ENCODE results near the gene IFT27. TPM values are rescaled to one million over a fixed set of nuclear protein-coding genes. Genes with fewer than 3 reads are reported as not detected.

Gene IFT27
- total RNA-seq (2014; rRNA removed; shearing (Covaris generic)), result 22.6 and 33.4 TPM in 2 replicates

- Histone ChIP-seq H3K36me3 (no peaks in the 10 kb centered on the region), H3K27me3 (replicated peaks) (no peaks in the 10 kb centered on the region), H3K9me3 (replicated peaks) (no peaks in the 10 kb centered on the region), H3K4me1 (replicated peaks) (peaks cover 12% of the 10 kb centered on the region), H3K4me3 (peak within 1 kb of the TSS; percentile 45), H3K27ac (no peak within 1 kb of the TSS)
- peak; percentile 99 for DNase-seq (ENCODE audit: low read depth in 1 of 2, low spot score in 2 of 2)
Measured at GRCh38 chr22:36775964-36776669, at the start of gene IFT27. Gene IFT27 (minus strand): TSS chr22:36776119. CDS start chr22:36775707, 412 bp downstream.

GRCh38 chr22:36824655-36825054, 48.7 kb upstream of the IFT27 start:
- Histone ChIP-seq H3K4me3 (no peak overlapping the region), H3K27me3 (replicated peaks) (peaks cover 21% of the 10 kb centered on the region), H3K36me3 (no peaks in the 10 kb centered on the region), H3K9me3 (replicated peaks) (no peaks in the 10 kb centered on the region), H3K27ac (no peak overlapping the region), H3K4me1 (replicated peaks) (no peaks in the 10 kb centered on the region)
- DNase-seq (ENCODE audit: low read depth in 1 of 2, low spot score in 2 of 2), result no peak

GRCh38 chr22:36823186-36823839, 47.4 kb upstream of the IFT27 start:
- DNase-seq (ENCODE audit: low read depth in 1 of 2, low spot score in 2 of 2), result no peak
- H3K4me3 ChIP-seq, result no peak overlapping the region
- no peaks in the 10 kb centered on the region for H3K36me3 ChIP-seq
- no peak overlapping the region for H3K27ac ChIP-seq
- H3K27me3 ChIP-seq (replicated peaks), result peaks cover 32% of the 10 kb centered on the region
- no peaks in the 10 kb centered on the region for H3K9me3 ChIP-seq (replicated peaks)
- no peaks in the 10 kb centered on the region for H3K4me1 ChIP-seq (replicated peaks)

- no peaks in the 10 kb centered on the region for H3K9me3 ChIP-seq (replicated peaks)
- H3K36me3 ChIP-seq, result no peaks in the 10 kb centered on the region
- H3K27me3 ChIP-seq (replicated peaks), result peaks cover 34% of the 10 kb centered on the region
- no peak overlapping the region for H3K27ac ChIP-seq
- H3K4me1 ChIP-seq (replicated peaks), result no peaks in the 10 kb centered on the region
- no peak for DNase-seq (ENCODE audit: low read depth in 1 of 2, low spot score in 2 of 2)
- H3K4me3 ChIP-seq, result no peak overlapping the region
Measured at GRCh38 chr22:36822581-36822980, 46.7 kb upstream of the IFT27 start.

GRCh38 chr22:36819112-36819511, 43.2 kb upstream of the IFT27 start:
- Histone ChIP-seq H3K4me1 (replicated peaks) (no peaks in the 10 kb centered on the region), H3K9me3 (replicated peaks) (no peaks in the 10 kb centered on the region), H3K36me3 (no peaks in the 10 kb centered on the region), H3K27me3 (replicated peaks) (peaks cover 58% of the 10 kb centered on the region), H3K4me3 (no peak overlapping the region), H3K27ac (no peak overlapping the region)
- no peak for DNase-seq (ENCODE audit: low read depth in 1 of 2, low spot score in 2 of 2)

- no peak overlapping the region for H3K4me3 ChIP-seq
- peaks cover 66% of the 10 kb centered on the region for H3K27me3 ChIP-seq (replicated peaks)
- no peaks in the 10 kb centered on the region for H3K36me3 ChIP-seq
- no peaks in the 10 kb centered on the region for H3K4me1 ChIP-seq (replicated peaks)
- DNase-seq (ENCODE audit: low read depth in 1 of 2, low spot score in 2 of 2), result no peak
- H3K27ac ChIP-seq, result no peak overlapping the region
- no peaks in the 10 kb centered on the region for H3K9me3 ChIP-seq (replicated peaks)
Measured at GRCh38 chr22:36818010-36818642, 42.2 kb upstream of the IFT27 start.

GRCh38 chr22:36817525-36817848, 41.6 kb upstream of the IFT27 start:
- H3K27ac ChIP-seq, result no peak overlapping the region
- DNase-seq (ENCODE audit: low read depth in 1 of 2, low spot score in 2 of 2), result no peak
- no peaks in the 10 kb centered on the region for H3K36me3 ChIP-seq
- H3K4me1 ChIP-seq (replicated peaks), result no peaks in the 10 kb centered on the region
- peaks cover 70% of the 10 kb centered on the region for H3K27me3 ChIP-seq (replicated peaks)
- H3K4me3 ChIP-seq, result no peak overlapping the region
- no peaks in the 10 kb centered on the region for H3K9me3 ChIP-seq (replicated peaks)

- peaks cover 77% of the 10 kb centered on the region for H3K27me3 ChIP-seq (replicated peaks)
Measured at GRCh38 chr22:36816636-36817524, 41.0 kb upstream of the IFT27 start, which contains the start of gene PVALB. Gene PVALB (minus strand): TSS chr22:36817035. CDS start chr22:36817005, 30 bp downstream.

GRCh38 chr22:36816339-36816635, 40.4 kb upstream of the IFT27 start:
- peaks cover 79% of the 10 kb centered on the region for H3K27me3 ChIP-seq (replicated peaks)
- H3K9me3 ChIP-seq (replicated peaks), result no peaks in the 10 kb centered on the region
- DNase-seq (ENCODE audit: low read depth in 1 of 2, low spot score in 2 of 2), result no peak
- no peak overlapping the region for H3K4me3 ChIP-seq
- H3K27ac ChIP-seq, result no peak overlapping the region
- no peaks in the 10 kb centered on the region for H3K4me1 ChIP-seq (replicated peaks)
- H3K36me3 ChIP-seq, result no peaks in the 10 kb centered on the region

More at GRCh38 chr22:36816636-36817524, 41.0 kb upstream of the IFT27 start, which contains the start of gene PVALB:
- DNase-seq (ENCODE audit: low read depth in 1 of 2, low spot score in 2 of 2), result no peak
- H3K36me3 ChIP-seq, result no peaks in the 10 kb centered on the region
- no peaks in the 10 kb centered on the region for H3K4me1 ChIP-seq (replicated peaks)
- H3K4me3 ChIP-seq, result no peak within 1 kb of the TSS
- no peaks in the 10 kb centered on the region for H3K9me3 ChIP-seq (replicated peaks)
- no peak within 1 kb of the TSS for H3K27ac ChIP-seq

GRCh38 chr22:36815558-36816338, 39.8 kb upstream of the IFT27 start:
- Histone ChIP-seq H3K4me1 (replicated peaks) (no peaks in the 10 kb centered on the region), H3K27ac (no peak overlapping the region), H3K27me3 (replicated peaks) (peaks cover 77% of the 10 kb centered on the region), H3K4me3 (no peak overlapping the region), H3K36me3 (no peaks in the 10 kb centered on the region), H3K9me3 (replicated peaks) (no peaks in the 10 kb centered on the region)
- no peak for DNase-seq (ENCODE audit: low read depth in 1 of 2, low spot score in 2 of 2)

GRCh38 chr22:36814801-36815200, 38.9 kb upstream of the IFT27 start:
- Histone ChIP-seq H3K27me3 (replicated peaks) (peaks cover 78% of the 10 kb centered on the region), H3K4me3 (no peak overlapping the region), H3K9me3 (replicated peaks) (no peaks in the 10 kb centered on the region), H3K36me3 (no peaks in the 10 kb centered on the region), H3K27ac (no peak overlapping the region), H3K4me1 (replicated peaks) (no peaks in the 10 kb centered on the region)
- no peak for DNase-seq (ENCODE audit: low read depth in 1 of 2, low spot score in 2 of 2)

- H3K4me1 ChIP-seq (replicated peaks), result no peaks in the 10 kb centered on the region
- no peaks in the 10 kb centered on the region for H3K9me3 ChIP-seq (replicated peaks)
- H3K27me3 ChIP-seq (replicated peaks), result peaks cover 55% of the 10 kb centered on the region
- H3K4me3 ChIP-seq, result no peak overlapping the region
- no peak overlapping the region for H3K27ac ChIP-seq
- no peak for DNase-seq (ENCODE audit: low read depth in 1 of 2, low spot score in 2 of 2)
- no peaks in the 10 kb centered on the region for H3K36me3 ChIP-seq
Measured at GRCh38 chr22:36811094-36811800, 35.3 kb upstream of the IFT27 start.

Data from SJSA1 (cell line).